HepG2 (cell line): ENCODE results near the gene LSM3. TPM values are rescaled to one million over a fixed set of nuclear protein-coding genes. Genes with fewer than 3 reads are reported as not detected.

Experiments used
- ATAC-seq: fragments of 200-7000 bp; cut with Tn5 transposase; 3 replicates; pipeline ENCODE4 v1.9.1; 2020; ENCODE audit warnings: mild to moderate bottlenecking, moderate library complexity
- BruUV-seq: library from RNA; stranded (reverse); fragments of 400-500 nt; replicated peaks from 2 replicates; lab custom pipeline; 2021; lab: Mats Ljungman, UMichigan
- CTCF ChIA-PET: fragments of 300-600 bp; formaldehyde crosslinking; extraction: SDS; loops from one replicate; lab custom pipeline; 2021; ENCODE audit warnings: low total read pairs, inconsistent platforms, low intra/inter-chr PET ratio; lab: Yijun Ruan, JAX
- POLR2A ChIA-PET: fragments of 350-600 bp; sonication (Branson Sonifier 250); formaldehyde crosslinking; loops from one replicate; lab custom pipeline; 2020; ENCODE audit warnings: antibody characterized with exemption, inconsistent platforms; lab: Yijun Ruan, JAX
- DNase-seq: peaks from one replicate; pipeline ENCODE4 v3.0.0-alpha.2; 2015; ENCODE audit warnings: low spot score
- FAIRE-seq: peaks from 3 replicates; lab custom pipeline; 2011; peaks lifted over from hg19 to GRCh38; lab: Jason Lieb, UNC
- H2AFZ ChIP-seq: one replicate; pipeline ENCODE4 v1.6.1; 2011; ENCODE audit warnings: low read length, inconsistent platforms
- H3K27ac ChIP-seq: fragments of 300-600 bp; 3 replicates; pipeline ENCODE4 v1.8.0; 2011; ENCODE audit warnings: mixed run types, mild to moderate bottlenecking, mixed read lengths, low read length, inconsistent platforms; ENCODE audit not compliant: insufficient read depth; ENCODE audit errors: extremely low read length
- H3K27me3 ChIP-seq, 2 experiments: fragments of 200-600 bp in 1 of 2; 2 replicates in 1 of 2; 3 replicates in 1 of 2; pipeline versions ENCODE4 v1.6.0 to v1.8.0; 2011; ENCODE audit warnings: low read length in 2 of 2, mild to moderate bottlenecking in 2 of 2, moderate library complexity in 2 of 2, inconsistent platforms in 1 of 2; ENCODE audit not compliant: insufficient read depth in 2 of 2, control insufficient read depth in 1 of 2
- H3K36me3 ChIP-seq, 2 experiments: fragments of 200-600 bp in 1 of 2; replicated peaks in 1 of 2; 2 replicates in 1 of 2; 3 replicates in 1 of 2; pipeline versions ENCODE4 v1.5.1 to v1.8.0; 2011; ENCODE audit warnings: low read length in 2 of 2, inconsistent platforms in 1 of 2; ENCODE audit not compliant: insufficient read depth in 2 of 2, control insufficient read depth in 1 of 2
- H3K4me1 ChIP-seq: 2 replicates; pipeline ENCODE4 v1.5.1; 2012; ENCODE audit warnings: low read length, inconsistent platforms; ENCODE audit not compliant: insufficient read depth
- H3K4me2 ChIP-seq: 2 replicates; pipeline ENCODE4 v1.6.0; 2011; ENCODE audit warnings: low read depth, low read length, inconsistent platforms
- H3K4me3 ChIP-seq, 3 experiments: fragments of 200-600 bp in 1 of 3; sonication (generic), shearing (Covaris generic) in 1 of 3; replicated peaks in 1 of 3; 2 replicates each; pipeline ENCODE4 v1.5.1; 2011 to 2016; ENCODE audit warnings: low read length in 3 of 3, inconsistent platforms in 2 of 3, low read depth in 2 of 3, mild to moderate bottlenecking in 2 of 3, control low read depth in 1 of 3, mixed read lengths in 1 of 3; ENCODE audit not compliant: insufficient read depth in 1 of 3
- H3K79me2 ChIP-seq: one replicate; pipeline ENCODE4 v1.6.1; 2011; ENCODE audit warnings: low read length, inconsistent platforms; ENCODE audit not compliant: insufficient read depth
- H3K9ac ChIP-seq: 2 replicates; pipeline ENCODE4 v1.6.0; 2011; ENCODE audit warnings: mild to moderate bottlenecking, low read depth, low read length, inconsistent platforms; ENCODE audit not compliant: insufficient read depth
- H3K9me3 ChIP-seq: 2 replicates; pipeline ENCODE4 v1.5.1; 2012; ENCODE audit warnings: mild to moderate bottlenecking, low read length
- H4K20me1 ChIP-seq: 2 replicates; pipeline ENCODE4 v1.6.0; 2011; ENCODE audit warnings: inconsistent platforms, mild to moderate bottlenecking, low read length, moderate library complexity; ENCODE audit not compliant: insufficient read depth
- CSRNP1 ChIP-seq: sonication (generic); formaldehyde crosslinking; IDR thresholded peaks from 2 replicates; pipeline ENCODE4 v1.8.1; 2023; ENCODE audit warnings: mild to moderate bottlenecking, missing genetic modification reagents
- ELF1 ChIP-seq: sonication (generic); formaldehyde crosslinking; IDR thresholded peaks from 2 replicates; pipeline ENCODE4 v1.4.0; 2020; ENCODE audit warnings: missing genetic modification reagents
- ETS1 ChIP-seq: sonication (generic); formaldehyde crosslinking; IDR thresholded peaks from 2 replicates; pipeline ENCODE4 v1.4.0; 2020; ENCODE audit warnings: missing genetic modification reagents
- PHF8 ChIP-seq: sonication (generic); formaldehyde crosslinking; IDR thresholded peaks from 2 replicates; pipeline ENCODE4 v1.5.0; 2020; ENCODE audit warnings: missing genetic modification reagents
- TBL1XR1 ChIP-seq: fragments of 150-350 bp; IDR thresholded peaks from 2 replicates; pipeline ENCODE4 v1.6.1; 2014; ENCODE audit warnings: borderline replicate concordance, low read length; ENCODE audit not compliant: partially characterized antibody
- ZNF512 ChIP-seq: sonication (generic); formaldehyde crosslinking; IDR thresholded peaks from 2 replicates; pipeline ENCODE4 v1.4.0; 2020; ENCODE audit warnings: mild to moderate bottlenecking, missing genetic modification reagents
- ZNF761 ChIP-seq: sonication (generic); formaldehyde crosslinking; conservative IDR thresholded peaks from 2 replicates; pipeline ENCODE4 v1.4.0; 2020; ENCODE audit warnings: mild to moderate bottlenecking, missing genetic modification reagents
- WGBS: methylation state at CpG from one replicate; pipeline ENCODE4 v1.1.6; 2017; ENCODE audit warnings: low lambda C conversion rate; 5-methylcytosine and 5-hydroxymethylcytosine counted together
- in situ Hi-C: cut with HindIII; loops from 2 replicates; pipeline ENCODE4 v1.10.0; 2017; ENCODE audit warnings: low pct_unique_long_range_greater_than_20kb; ENCODE audit not compliant: extremely low pct_ligation_motif_present
- intact Hi-C: fragments of 100-400 bp; cut with micrococcal nuclease; formaldehyde crosslinking; loops from one replicate; pipeline ENCODE4 v1.10.0; 2022; ENCODE audit not compliant: unreplicated experiment
- polyA plus RNA-seq, 8 experiments: library from polyadenylated mRNA; depleted of rRNA in 3 of 8; stranded (reverse) in 7 of 8; unstranded in 1 of 8; fragments of >200 nt; fragmentation: Illumina TruSeq in 4 of 8; extraction: Trizol in 4 of 8; gene quantifications; 2 replicates each; pipeline versions ENCODE4 v1.2.1 to v1.2.3, GENCODE V29; 2011 to 2016; ENCODE audit warnings: low read depth in 4 of 8, missing spikeins in 1 of 8, mixed read lengths in 1 of 8; ENCODE audit not compliant: insufficient read depth in 1 of 8
- total RNA-seq, 5 experiments: library from RNA; depleted of rRNA; stranded (reverse); fragments of >200 nt; fragmentation: Illumina TruSeq; extraction: Trizol; gene quantifications; 2 replicates each; pipeline ENCODE4 v1.2.3, GENCODE V29; 2016; ENCODE audit warnings: low read depth in 1 of 5

Gene LSM3
- total and polyA plus RNA-seq, 2 of the 13 experiments (the other 11 are each of a cell fraction or from before 2014, with no cell fraction given) = 5.1 to 19.4 TPM

GRCh38 chr3:14147617-14148016 lies 31.0 kb upstream of the LSM3 start:
- Histone ChIP-seq H3K27ac (no peak overlapping the region), H3K4me3 (no peak overlapping the region), H3K27me3 (no peaks in the 10 kb centered on the region), H3K4me2 (no peak overlapping the region), H3K9ac (no peak overlapping the region), H3K79me2 (no peaks in the 10 kb centered on the region), H2AFZ (no peak overlapping the region), H3K4me1 (peaks cover 20% of the 10 kb centered on the region), H3K9me3 (no peaks in the 10 kb centered on the region), H3K36me3 (peaks cover 21 to 31% of the 10 kb centered on the region in 2 experiments; a peak in 4 of 5 replicates), H4K20me1 (no peaks in the 10 kb centered on the region; the same call in 1 of the 2 replicates)
- TF ChIP-seq ZNF761 (CRISPR knock-in tag) (no peak), ETS1 (CRISPR knock-in tag) (no peak), CSRNP1 (no peak), ZNF512 (CRISPR knock-in tag) (no peak), PHF8 (CRISPR knock-in tag) (no peak), TBL1XR1 (no peak), ELF1 (no peak)
- intact Hi-C loops = no loop called here
- in situ Hi-C loops = no loop called here
- FAIRE-seq = no peak
- no TSS peak for BruUV-seq
- WGBS = 98% methylated on average over 11 of the region's 12 CpGs
- POLR2A ChIA-PET = no interaction called here
- no peak for DNase-seq
- ATAC-seq = no peak
- CTCF ChIA-PET = no interaction called here
